ENCODE data around the gene KCNC1. TPM values are rescaled to one million over a fixed set of nuclear protein-coding genes. Genes with fewer than 3 reads are reported as not detected.

KCNC1 gene
- total and polyA plus RNA-seq, 2 of the 13 experiments (the other 11 are each of a cell fraction or from before 2014, with no cell fraction given): 0.01 to 0.04 TPM

- TF ChIP-seq ZNF142 (CRISPR knock-in tag; IDR thresholded peaks at IDR 0.05) (no peak), EED (CRISPR knock-in tag; IDR thresholded peaks at IDR 0.05) (no peak), ARNT (IDR thresholded peaks at IDR 0.05) (no peak), MTF2 (CRISPR knock-in tag; IDR thresholded peaks at IDR 0.05; ENCODE audit: borderline replicate concordance) (no peak), ZNF574 (CRISPR knock-in tag; IDR thresholded peaks at IDR 0.05) (no peak), ZMYM4 (CRISPR knock-in tag; IDR thresholded peaks at IDR 0.05) (peak; percentile 57), EP300 (IDR thresholded peaks at IDR 0.05; ENCODE audit: low read depth in 2 of 2, low read length in 2 of 2) (peak in 1 of 2 experiments; percentile 33; a peak in 1 of 4 replicates), EP300 (CRISPR knock-in tag; IDR thresholded peaks at IDR 0.05; ENCODE audit: borderline replicate concordance) (no peak), U2AF1 (optimal IDR thresholded peaks at IDR 0.05; ENCODE audit: low read depth, low read length) (no peak), FOXA3 (CRISPR knock-in tag; IDR thresholded peaks at IDR 0.05) (no peak), E2F2 (CRISPR knock-in tag; IDR thresholded peaks at IDR 0.05; ENCODE audit: borderline replicate concordance) (no peak), ZNF414 (CRISPR knock-in tag; IDR thresholded peaks at IDR 0.05) (no peak), ARHGAP35 (CRISPR knock-in tag; IDR thresholded peaks at IDR 0.05; ENCODE audit: borderline replicate concordance) (no peak), MLX (CRISPR knock-in tag; IDR thresholded peaks at IDR 0.05) (no peak), THRA (CRISPR knock-in tag; IDR thresholded peaks at IDR 0.05; ENCODE audit: borderline replicate concordance) (no peak)
Observed at GRCh38 chr11:17750801-17751165, 16.2 kb downstream of the KCNC1 start (continued).

Measured in HepG2 (cell line).